ENCODE data around the gene CASP9. TPM values are rescaled to one million over a fixed set of nuclear protein-coding genes. Genes with fewer than 3 reads are reported as not detected.

Gene CASP9
- total and polyA plus RNA-seq, 10 of the 15 experiments (the other 5 are each of a cell fraction or from before 2014, with no cell fraction given), result 2.7 to 14.6 (median 7.6) TPM

GRCh38 chr1:15557008-15557407 lies 33.0 kb upstream of the CASP9 start:
- ChIA-PET POLR2A (no interaction called here), CTCF (no interaction called here), SMC1A (ENCODE audit: uncharacterized antibody, unreplicated experiment) (interaction anchor here (1.0 to 1.5 kb wide), 3 partner anchors 13 to 36 kb away, joined by 3 to 4 read pairs (median 3); no protein-coding TSS in a partner anchor), RAD21 (ENCODE audit: unreplicated experiment) (no interaction called here)
- H3K27me3 ChIP-seq (replicated peaks in 1 of 2; ENCODE audit: control insufficient read depth in 2 of 2, insufficient read depth in 2 of 2, low read length in 1 of 2), result no peaks in the 10 kb centered on the region
- H3K79me2 ChIP-seq (ENCODE audit: control insufficient read depth, insufficient read depth, low read length), result no peaks in the 10 kb centered on the region
- FAIRE-seq (no peak), DNase-seq (ENCODE audit: low read depth, low spot score) (no peak), ATAC-seq (no peak)
- no peaks in the 10 kb centered on the region; a peak in 2 of 4 replicates for H3K36me3 ChIP-seq (ENCODE audit: control insufficient read depth in 2 of 2, insufficient read depth in 2 of 2, low read length in 1 of 2)
- H2AFZ ChIP-seq (ENCODE audit: control insufficient read depth, low read depth, low read length), result no peak overlapping the region
- 96% methylated on average over 2 of the region's 2 CpGs for whole genome bisulfite sequencing (ENCODE audit: insufficient coverage, insufficient replicate concordance, low lambda C conversion rate, missing lambda C conversion rate)
- no peak overlapping the region for H3K27ac ChIP-seq (ENCODE audit: control insufficient read depth, insufficient read depth)
- H3K4me3 ChIP-seq, result no peak overlapping the region
- H3K4me1 ChIP-seq (ENCODE audit: control insufficient read depth, insufficient read depth, low read length), result no peaks in the 10 kb centered on the region
- H4K20me1 ChIP-seq (ENCODE audit: control insufficient read depth, insufficient read depth), result no peaks in the 10 kb centered on the region
- no peak overlapping the region for H3K9ac ChIP-seq (ENCODE audit: control insufficient read depth, insufficient read depth, low read length)
- no peak overlapping the region for H3K4me2 ChIP-seq (ENCODE audit: control insufficient read depth, insufficient read depth)
- TF ChIP-seq SP1 (IDR thresholded peaks at IDR 0.05; ENCODE audit: low read depth, low read length), result no peak
- no peak for TF ChIP-seq TAF1 (IDR thresholded peaks at IDR 0.05; ENCODE audit: borderline replicate concordance, low read depth, low read length)
- no peak for TF ChIP-seq NBN (IDR thresholded peaks at IDR 0.05)
- no peak for TF ChIP-seq RB1 (IDR thresholded peaks at IDR 0.05; ENCODE audit: borderline replicate concordance)
- TF ChIP-seq CBX3 (IDR thresholded peaks at IDR 0.05; ENCODE audit: borderline replicate concordance, low read depth), result no peak
- no peak for TF ChIP-seq PKNOX1 (IDR thresholded peaks at IDR 0.05)
- TF ChIP-seq CHD1 (IDR thresholded peaks at IDR 0.05; ENCODE audit: low read depth, low read length), result no peak
- no peak for TF ChIP-seq RFX5 (IDR thresholded peaks at IDR 0.05; ENCODE audit: low read depth, low read length)
- no peak for TF ChIP-seq SUZ12 (IDR thresholded peaks at IDR 0.05; ENCODE audit: unreplicated experiment)
- TF ChIP-seq SPI1 (IDR thresholded peaks at IDR 0.05; ENCODE audit: borderline replicate concordance, insufficient read depth, low read depth, low read length), result no peak
- TF ChIP-seq NR2F1 (conservative IDR thresholded peaks at IDR 0.05), result no peak
- TF ChIP-seq MYC (IDR thresholded peaks at IDR 0.05; ENCODE audit: insufficient read depth, insufficient read length, insufficient replicate concordance, low read length, severe bottlenecking), result no peak
- TF ChIP-seq E2F4 (IDR thresholded peaks at IDR 0.05; ENCODE audit: low read depth, low read length), result no peak
- intact Hi-C loops (cut with micrococcal nuclease; ENCODE audit: unreplicated experiment) (no loop called here), in situ Hi-C loops (cut with MboI) (no loop called here)
- no peaks in the 10 kb centered on the region for H3K9me3 ChIP-seq (replicated peaks; ENCODE audit: control insufficient read depth, insufficient read depth, low read length)
- no TSS peak for BruUV-seq (replicated peaks)

All from GM12878 (cell line).